Mesothelial cell of epicardium (in vitro differentiated cells): ENCODE data around the gene CHAC1. TPM values are rescaled to one million over a fixed set of nuclear protein-coding genes. Genes with fewer than 3 reads are reported as not detected.

Experiments
- DNase-seq, 2 experiments: peaks; one replicate each; pipeline ENCODE4 v3.0.0; 2021; ENCODE audit warnings: low spot score in 2 of 2; ENCODE audit not compliant: unreplicated experiment in 2 of 2
- H3K27ac Mint-ChIP-seq: 2 replicates; pipeline ENCODE4 v1.8.0; 2021; ENCODE audit warnings: mixed read lengths
- H3K27me3 Mint-ChIP-seq: 2 replicates; pipeline ENCODE4 v1.8.0; 2021; ENCODE audit warnings: low read depth, mixed read lengths
- H3K36me3 Mint-ChIP-seq: 2 replicates; pipeline ENCODE4 v1.8.0; 2021; ENCODE audit warnings: mixed read lengths
- H3K4me1 Mint-ChIP-seq: 2 replicates; pipeline ENCODE4 v1.8.0; 2021; ENCODE audit warnings: mixed read lengths
- H3K4me3 Mint-ChIP-seq: 2 replicates; pipeline ENCODE4 v1.8.0; 2021; ENCODE audit warnings: mild to moderate bottlenecking, moderate library complexity, mixed read lengths
- H3K9me3 Mint-ChIP-seq: 2 replicates; pipeline ENCODE4 v1.8.0; 2021; ENCODE audit warnings: mixed read lengths
- CTCF ChIP-seq: fragments of 200-600 bp; sonication (generic); IDR thresholded peaks from one replicate; pipeline ENCODE4 v1.5.0; 2021; ENCODE audit warnings: antibody characterized with exemption; ENCODE audit not compliant: unreplicated experiment
- total RNA-seq: library from RNA; stranded (reverse); gene quantifications from 3 replicates; pipeline ENCODE4 v1.2.1, GENCODE V29; 2021

The CHAC1 gene
- total RNA-seq, 1 donor from 2014 or later: 2.7 TPM

- H3K36me3 Mint-ChIP-seq: no peaks in the 10 kb centered on the region
- peaks cover 64% of the 10 kb centered on the region for H3K27me3 Mint-ChIP-seq
- H3K27ac Mint-ChIP-seq: no peak overlapping the region
- no peaks in the 10 kb centered on the region for H3K9me3 Mint-ChIP-seq
- H3K4me1 Mint-ChIP-seq: peaks cover 29% of the 10 kb centered on the region
- no peak for TF ChIP-seq CTCF
- no peak overlapping the region for H3K4me3 Mint-ChIP-seq
- no peak for DNase-seq
Measured at GRCh38 chr15:40932156-40932555, 21.1 kb upstream of the CHAC1 start.

- Mint-ChIP-seq H3K4me1 (peaks cover 26% of the 10 kb centered on the region), H3K27ac (no peak overlapping the region), H3K36me3 (no peaks in the 10 kb centered on the region), H3K27me3 (peaks cover 56% of the 10 kb centered on the region), H3K9me3 (no peaks in the 10 kb centered on the region), H3K4me3 (no peak overlapping the region)
- TF ChIP-seq CTCF: no peak
- DNase-seq: no peak
Measured at GRCh38 chr15:40932649-40933516, 20.4 kb upstream of the CHAC1 start.

DNA sequence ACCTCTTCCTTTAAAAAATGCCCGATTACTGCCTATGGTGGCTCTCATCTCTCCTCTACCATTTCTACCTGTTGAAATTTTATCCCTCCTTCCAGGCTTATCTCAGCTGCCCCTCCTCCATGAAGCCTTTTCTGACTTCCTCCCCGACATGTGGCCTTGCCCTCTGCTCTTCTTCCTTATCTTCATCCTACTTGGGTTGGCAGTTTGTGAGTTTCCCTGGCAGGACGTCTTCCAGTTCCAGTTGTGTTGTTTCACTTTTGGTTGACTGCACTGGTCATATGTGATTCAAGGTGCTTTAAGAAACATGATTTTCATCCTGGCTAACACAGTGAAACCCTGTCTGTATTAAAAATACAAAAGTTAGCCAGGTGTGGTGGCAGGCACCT lies 19.8 kb upstream of the CHAC1 start:
- H3K27ac Mint-ChIP-seq: no peak overlapping the region
- peaks cover 51% of the 10 kb centered on the region for H3K27me3 Mint-ChIP-seq
- no peak overlapping the region for H3K4me3 Mint-ChIP-seq
- no peaks in the 10 kb centered on the region for H3K36me3 Mint-ChIP-seq
- no peaks in the 10 kb centered on the region for H3K9me3 Mint-ChIP-seq
- no peak for TF ChIP-seq CTCF
- DNase-seq: no peak
- H3K4me1 Mint-ChIP-seq: peaks cover 23% of the 10 kb centered on the region

DNA sequence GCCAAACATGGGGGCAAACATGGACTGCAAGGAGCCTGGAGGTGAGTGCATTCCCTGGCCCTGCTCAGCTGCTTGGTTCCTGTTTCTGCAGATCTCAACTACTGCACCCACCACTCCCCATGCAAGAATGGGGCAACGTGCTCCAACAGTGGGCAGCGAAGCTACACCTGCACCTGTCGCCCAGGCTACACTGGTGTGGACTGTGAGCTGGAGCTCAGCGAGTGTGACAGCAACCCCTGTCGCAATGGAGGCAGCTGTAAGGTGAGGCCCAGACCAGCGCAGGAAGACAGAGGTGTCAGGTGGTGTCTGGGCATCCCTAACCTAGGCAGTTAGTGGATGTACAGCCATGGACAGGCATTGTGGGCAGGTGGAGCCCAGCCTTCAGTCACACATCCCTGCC lies 18.8 kb upstream of the CHAC1 start:
- Mint-ChIP-seq H3K4me1 (peaks cover 15% of the 10 kb centered on the region), H3K36me3 (no peaks in the 10 kb centered on the region), H3K27me3 (peaks cover 41% of the 10 kb centered on the region), H3K27ac (no peak overlapping the region), H3K4me3 (no peak overlapping the region), H3K9me3 (no peaks in the 10 kb centered on the region)
- DNase-seq: no peak
- no peak for TF ChIP-seq CTCF

DNA sequence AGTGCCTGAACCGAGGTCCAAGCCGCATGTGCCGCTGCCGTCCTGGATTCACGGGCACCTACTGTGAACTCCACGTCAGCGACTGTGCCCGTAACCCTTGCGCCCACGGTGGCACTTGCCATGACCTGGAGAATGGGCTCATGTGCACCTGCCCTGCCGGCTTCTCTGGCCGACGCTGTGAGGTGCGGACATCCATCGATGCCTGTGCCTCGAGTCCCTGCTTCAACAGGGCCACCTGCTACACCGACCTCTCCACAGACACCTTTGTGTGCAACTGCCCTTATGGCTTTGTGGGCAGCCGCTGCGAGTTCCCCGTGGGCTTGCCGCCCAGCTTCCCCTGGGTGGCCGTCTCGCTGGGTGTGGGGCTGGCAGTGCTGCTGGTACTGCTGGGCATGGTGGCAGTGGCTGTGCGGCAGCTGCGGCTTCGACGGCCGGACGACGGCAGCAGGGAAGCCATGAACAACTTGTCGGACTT lies 17.0 kb upstream of the CHAC1 start:
- Mint-ChIP-seq H3K27ac (no peak overlapping the region), H3K36me3 (no peaks in the 10 kb centered on the region), H3K27me3 (peaks cover 25% of the 10 kb centered on the region), H3K4me3 (no peak overlapping the region), H3K4me1 (peaks cover 11% of the 10 kb centered on the region), H3K9me3 (no peaks in the 10 kb centered on the region)
- no peak for TF ChIP-seq CTCF
- no peak for DNase-seq
